ENCODE data around the gene IPO7.

DNA sequence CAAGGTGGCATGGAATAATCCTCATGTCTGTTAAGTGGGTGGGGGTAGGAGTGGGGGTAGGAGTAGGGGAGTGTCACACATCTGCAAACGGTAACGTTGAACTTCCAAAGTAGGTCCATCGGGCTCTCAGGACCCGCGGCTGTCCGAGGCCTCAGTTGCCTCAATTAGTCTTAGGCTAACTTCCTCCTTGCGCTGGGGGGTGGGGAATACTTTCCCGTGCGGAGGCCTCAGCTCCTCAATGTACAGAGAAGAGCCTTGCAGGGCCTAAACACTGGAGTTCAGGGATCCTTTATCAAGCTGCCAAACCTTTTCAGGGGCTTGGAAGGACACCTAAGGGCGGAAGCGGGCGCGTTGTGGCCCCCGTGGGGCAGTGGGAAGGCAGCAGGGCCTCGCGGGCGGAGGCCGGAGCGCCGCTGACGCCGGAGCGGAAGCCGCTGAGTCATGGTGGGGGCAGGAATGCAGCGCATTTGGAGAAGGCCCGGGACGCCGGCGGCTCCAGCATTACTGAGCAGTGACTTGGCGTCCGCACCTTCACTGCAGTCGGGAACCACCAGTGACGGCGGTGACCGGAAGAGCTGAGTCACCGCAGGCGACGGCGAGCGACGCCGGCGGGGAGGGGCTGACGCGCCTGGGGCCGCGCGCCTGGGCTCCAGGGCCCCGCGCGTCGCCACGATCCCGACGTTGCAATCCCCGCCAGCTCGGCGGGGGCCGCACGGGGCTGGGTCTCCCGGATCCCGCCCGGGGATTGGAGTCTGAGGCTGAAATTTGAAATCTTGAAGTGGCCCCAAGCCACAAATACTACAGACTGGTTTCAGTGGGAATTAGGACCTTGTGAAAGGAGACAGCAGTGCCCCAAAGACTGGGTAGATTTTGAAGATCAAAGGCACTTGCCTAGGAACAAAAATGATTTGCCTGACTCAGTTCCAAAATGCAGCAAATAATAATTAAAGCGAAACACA lies 20.2 kb upstream of the IPO7 start:
- TF ChIP-seq POLR2A (IDR thresholded peaks at IDR 0.05): peak; percentile 28 to 40
- TF ChIP-seq, protein P1, sequence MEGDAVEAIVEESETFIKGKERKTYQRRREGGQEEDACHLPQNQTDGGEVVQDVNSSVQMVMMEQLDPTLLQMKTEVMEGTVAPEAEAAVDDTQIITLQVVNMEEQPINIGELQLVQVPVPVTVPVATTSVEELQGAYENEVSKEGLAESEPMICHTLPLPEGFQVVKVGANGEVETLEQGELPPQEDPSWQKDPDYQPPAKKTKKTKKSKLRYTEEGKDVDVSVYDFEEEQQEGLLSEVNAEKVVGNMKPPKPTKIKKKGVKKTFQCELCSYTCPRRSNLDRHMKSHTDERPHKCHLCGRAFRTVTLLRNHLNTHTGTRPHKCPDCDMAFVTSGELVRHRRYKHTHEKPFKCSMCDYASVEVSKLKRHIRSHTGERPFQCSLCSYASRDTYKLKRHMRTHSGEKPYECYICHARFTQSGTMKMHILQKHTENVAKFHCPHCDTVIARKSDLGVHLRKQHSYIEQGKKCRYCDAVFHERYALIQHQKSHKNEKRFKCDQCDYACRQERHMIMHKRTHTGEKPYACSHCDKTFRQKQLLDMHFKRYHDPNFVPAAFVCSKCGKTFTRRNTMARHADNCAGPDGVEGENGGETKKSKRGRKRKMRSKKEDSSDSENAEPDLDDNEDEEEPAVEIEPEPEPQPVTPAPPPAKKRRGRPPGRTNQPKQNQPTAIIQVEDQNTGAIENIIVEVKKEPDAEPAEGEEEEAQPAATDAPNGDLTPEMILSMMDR (IDR thresholded peaks at IDR 0.05): no peak
- peak; percentile 76 to 90 (median 88) for TF ChIP-seq POLR2AphosphoS5 (IDR thresholded peaks at IDR 0.05)

Data from suprapubic skin (tissue), 4 donors.